Mesenchymal stem cell (in vitro differentiated cells and primary cell): ENCODE results near the gene LCE4A. TPM values are rescaled to one million over a fixed set of nuclear protein-coding genes. Genes with fewer than 3 reads are reported as not detected.
"Not testable (repeated sequence)": the region's sequence is repeated elsewhere in the genome, so short reads cannot be mapped to it uniquely, and the experiment has no call there.

Source experiments
- DNase-seq: peaks from one replicate; pipeline ENCODE4 v3.0.0-alpha.2; 2013
- H2AFZ ChIP-seq: one replicate; pipeline ENCODE4 v1.6.1; 2013; ENCODE audit warnings: low read depth, mild to moderate bottlenecking, control low read depth, inconsistent platforms, low read length, moderate library complexity
- H2AK5ac ChIP-seq: 2 replicates; pipeline ENCODE4 v1.6.1; 2013; ENCODE audit warnings: low read length, moderate library complexity, mild to moderate bottlenecking, inconsistent platforms; ENCODE audit not compliant: severe bottlenecking
- H2BK120ac ChIP-seq: one replicate; pipeline ENCODE4 v1.6.1; 2013; ENCODE audit warnings: low read depth, mild to moderate bottlenecking, inconsistent platforms, low read length, moderate library complexity
- H2BK12ac ChIP-seq, 2 experiments: one replicate each; pipeline ENCODE4 v1.6.1; 2013; ENCODE audit warnings: inconsistent platforms in 2 of 2, low read length in 2 of 2, mild to moderate bottlenecking in 2 of 2, moderate library complexity in 2 of 2, control low read depth in 1 of 2
- H2BK15ac ChIP-seq: one replicate; pipeline ENCODE4 v1.6.1; 2013; ENCODE audit warnings: mild to moderate bottlenecking, low read depth, inconsistent platforms; ENCODE audit not compliant: poor library complexity, severe bottlenecking
- H2BK5ac ChIP-seq: 2 replicates; pipeline ENCODE4 v1.6.1; 2013; ENCODE audit warnings: low read depth, mild to moderate bottlenecking, low read length, control low read depth, inconsistent platforms; ENCODE audit not compliant: poor library complexity, severe bottlenecking
- H3K14ac ChIP-seq, 2 experiments: one replicate each; pipeline ENCODE4 v1.6.1; 2013; ENCODE audit warnings: inconsistent platforms in 2 of 2, low read length in 2 of 2, control low read depth in 1 of 2, mild to moderate bottlenecking in 1 of 2, moderate library complexity in 1 of 2
- H3K18ac ChIP-seq, 2 experiments: one replicate each; pipeline ENCODE4 v1.6.1; 2013; ENCODE audit warnings: inconsistent platforms in 2 of 2, low read length in 2 of 2, control low read depth in 1 of 2, low read depth in 1 of 2, mild to moderate bottlenecking in 1 of 2
- H3K23ac ChIP-seq, 2 experiments: one replicate each; pipeline ENCODE4 v1.6.1; 2013; ENCODE audit warnings: inconsistent platforms in 2 of 2, low read length in 2 of 2, mild to moderate bottlenecking in 2 of 2, moderate library complexity in 2 of 2, control low read depth in 1 of 2
- H3K27ac ChIP-seq: 2 replicates; pipeline ENCODE4 v1.5.1; 2013; ENCODE audit warnings: mild to moderate bottlenecking, moderate library complexity, low read length, control low read depth, inconsistent platforms; ENCODE audit not compliant: poor library complexity, severe bottlenecking
- H3K27me3 ChIP-seq, 2 experiments: 2 replicates each; pipeline versions ENCODE4 v1.6.1 to v1.7.0; 2013; ENCODE audit warnings: low read length in 2 of 2, mild to moderate bottlenecking in 2 of 2, moderate library complexity in 2 of 2, control low read depth in 1 of 2, inconsistent platforms in 1 of 2; ENCODE audit not compliant: control insufficient read depth in 1 of 2, insufficient read depth in 1 of 2
- H3K36me3 ChIP-seq, 2 experiments: 2 replicates each; pipeline versions ENCODE4 v1.6.1 to v1.7.0; 2013; ENCODE audit warnings: low read length in 2 of 2, control low read depth in 1 of 2, inconsistent platforms in 1 of 2, low read depth in 1 of 2, mild to moderate bottlenecking in 1 of 2; ENCODE audit not compliant: insufficient read depth in 2 of 2, control insufficient read depth in 1 of 2
- H3K4ac ChIP-seq, 2 experiments: one replicate each; pipeline ENCODE4 v1.6.1; 2013; ENCODE audit warnings: inconsistent platforms in 2 of 2, low read length in 2 of 2, mild to moderate bottlenecking in 2 of 2, moderate library complexity in 2 of 2, control low read depth in 1 of 2, low read depth in 1 of 2
- H3K4me1 ChIP-seq: 2 replicates; pipeline ENCODE4 v1.6.1; 2013; ENCODE audit warnings: low read depth, low read length, control low read depth; ENCODE audit not compliant: control insufficient read depth, insufficient read depth
- H3K4me2 ChIP-seq: 2 replicates; pipeline ENCODE4 v1.6.1; 2013; ENCODE audit warnings: low read length, mild to moderate bottlenecking, inconsistent platforms; ENCODE audit not compliant: poor library complexity, severe bottlenecking
- H3K4me3 ChIP-seq, 2 experiments: 2 replicates each; pipeline versions ENCODE4 v1.5.1 to v1.7.0; 2013; ENCODE audit warnings: low read length in 2 of 2, mild to moderate bottlenecking in 2 of 2, control low read depth in 1 of 2, low read depth in 1 of 2; ENCODE audit not compliant: insufficient read depth in 1 of 2
- H3K79me1 ChIP-seq: replicated peaks from 2 replicates; pipeline ENCODE4 v1.6.1; 2013; ENCODE audit warnings: mild to moderate bottlenecking, control low read depth, low read length, inconsistent platforms; ENCODE audit not compliant: poor library complexity, severe bottlenecking
- H3K9ac ChIP-seq: 2 replicates; pipeline ENCODE4 v1.7.0; 2013; ENCODE audit warnings: mild to moderate bottlenecking, low read length, moderate library complexity
- H3K9me3 ChIP-seq: 2 replicates; pipeline ENCODE4 v1.7.0; 2013; ENCODE audit warnings: mild to moderate bottlenecking, low read length; ENCODE audit not compliant: control insufficient read depth
- H4K8ac ChIP-seq: one replicate; pipeline ENCODE4 v1.6.1; 2013; ENCODE audit warnings: inconsistent platforms, mild to moderate bottlenecking, low read length, moderate library complexity
- H4K91ac ChIP-seq: one replicate; pipeline ENCODE4 v1.6.1; 2013; ENCODE audit warnings: mild to moderate bottlenecking, low read length, inconsistent platforms
- WGBS: methylation state at CpG from one replicate; pipeline ENCODE4 v1.1.7; 2013; ENCODE audit warnings: mixed read lengths; 5-methylcytosine and 5-hydroxymethylcytosine counted together
- polyA plus RNA-seq, 2 experiments: library from polyadenylated mRNA; stranded (reverse); fragments of 200-250 nt; gene quantifications; one replicate each; pipeline ENCODE4 v1.2.3, GENCODE V29; 2013

Gene LCE4A, protein sequence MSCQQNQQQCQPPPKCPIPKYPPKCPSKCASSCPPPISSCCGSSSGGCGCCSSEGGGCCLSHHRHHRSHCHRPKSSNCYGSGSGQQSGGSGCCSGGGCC
- not detected for polyA plus RNA-seq (2013, experiment 1 of 2)
- polyA plus RNA-seq (2013, experiment 2 of 2), result not detected

DNA sequence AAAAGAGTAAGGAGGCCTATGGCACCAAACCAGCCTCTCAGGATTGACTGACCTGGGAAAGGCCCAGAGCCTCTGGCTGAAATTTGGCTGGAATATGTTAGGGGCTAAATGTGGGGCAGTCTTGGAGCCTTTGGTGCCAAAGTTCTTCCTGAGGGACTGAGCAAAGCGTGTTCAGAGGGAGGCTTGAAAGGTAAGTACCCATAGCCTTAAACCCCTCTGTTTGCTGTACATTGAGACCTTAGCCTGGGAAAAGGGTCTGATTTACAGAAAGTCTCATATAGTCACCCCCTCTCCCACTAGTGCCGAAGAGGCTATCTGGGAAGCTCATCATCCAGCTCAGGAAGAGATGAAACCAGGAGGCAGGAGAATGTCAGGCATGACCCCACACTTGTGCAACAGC, at the start of gene LCE4A:
Gene LCE4A (plus strand): TSS at position 301 of the 400 bp plus-strand sequence. CDS start 916 bp downstream, outside the sequence.
- Histone ChIP-seq H3K18ac (no peak within 1 kb of the TSS), H3K4ac (no peak within 1 kb of the TSS)

GRCh38 chr1:152658649-152659048, 49.3 kb upstream of the LCE4A start:
- H2BK5ac ChIP-seq, result no peak overlapping the region
- H3K9me3 ChIP-seq, result no peaks in the 10 kb centered on the region
- no peak overlapping the region for H4K8ac ChIP-seq
- no peak overlapping the region for H4K91ac ChIP-seq
- no peak overlapping the region for H3K9ac ChIP-seq
- no peaks in the 10 kb centered on the region for H3K79me1 ChIP-seq
- H3K4me1 ChIP-seq, result no peaks in the 10 kb centered on the region
- H2BK120ac ChIP-seq, result no peak overlapping the region
- H2AK5ac ChIP-seq, result no peak overlapping the region
- H2BK12ac ChIP-seq, result no peak overlapping the region
- H3K4ac ChIP-seq, result no peak overlapping the region
- no peak overlapping the region for H2AFZ ChIP-seq
- no peak for DNase-seq
- no peak overlapping the region for H3K18ac ChIP-seq
- H3K27ac ChIP-seq, result no peak overlapping the region
- H3K4me2 ChIP-seq, result no peak overlapping the region
- no peaks in the 10 kb centered on the region for H3K36me3 ChIP-seq
- no peak overlapping the region for H3K4me3 ChIP-seq
- 62% methylated on average over 2 of the region's 3 CpGs for WGBS
- H3K23ac ChIP-seq, result no peak overlapping the region
- no peaks in the 10 kb centered on the region for H3K27me3 ChIP-seq
- no peak overlapping the region for H3K14ac ChIP-seq
- no peak overlapping the region for H2BK15ac ChIP-seq

More for the DNA sequence above, at the start of gene LCE4A:
- no peaks in the 10 kb centered on the region for H3K36me3 ChIP-seq
- no peak within 1 kb of the TSS for H4K91ac ChIP-seq
- H3K79me1 ChIP-seq, result no peaks in the 10 kb centered on the region
- H3K9ac ChIP-seq, result no peak within 1 kb of the TSS
- peaks cover 7% of the 10 kb centered on the region for H3K9me3 ChIP-seq
- H2AK5ac ChIP-seq, result no peak within 1 kb of the TSS
- no peak within 1 kb of the TSS for H3K4me3 ChIP-seq
- H3K4me1 ChIP-seq, result no peaks in the 10 kb centered on the region
- no peak within 1 kb of the TSS for H3K27ac ChIP-seq
- WGBS, result 35% methylated on average over 2 of the region's 2 CpGs
- H3K14ac ChIP-seq, result no peak within 1 kb of the TSS
- no peak within 1 kb of the TSS for H2AFZ ChIP-seq
- no peak within 1 kb of the TSS for H2BK12ac ChIP-seq
- peak within 1 kb of the TSS in 1 of 2 experiments; percentile 77 for H3K23ac ChIP-seq
- H3K4me2 ChIP-seq, result no peak within 1 kb of the TSS
- H2BK15ac ChIP-seq, result no peak within 1 kb of the TSS
- no peaks in the 10 kb centered on the region for H3K27me3 ChIP-seq
- no peak for DNase-seq
- no peak within 1 kb of the TSS for H2BK120ac ChIP-seq
- H2BK5ac ChIP-seq, result no peak within 1 kb of the TSS
- no peak within 1 kb of the TSS for H4K8ac ChIP-seq

GRCh38 chr1:152663098-152663497, 44.9 kb upstream of the LCE4A start, which contains the start of gene LCE2D:
Gene LCE2D (plus strand): TSS chr1:152663380. CDS start chr1:152664106, 726 bp downstream.
- no peak within 1 kb of the TSS for H3K23ac ChIP-seq
- no peak within 1 kb of the TSS for H4K91ac ChIP-seq
- no peak within 1 kb of the TSS for H3K14ac ChIP-seq
- no peaks in the 10 kb centered on the region for H3K79me1 ChIP-seq
- H3K27ac ChIP-seq, result no peak within 1 kb of the TSS
- no peak within 1 kb of the TSS for H2BK5ac ChIP-seq
- H3K9ac ChIP-seq, result no peak within 1 kb of the TSS
- no peak within 1 kb of the TSS for H3K18ac ChIP-seq
- no peaks in the 10 kb centered on the region for H3K36me3 ChIP-seq
- H2AFZ ChIP-seq, result no peak within 1 kb of the TSS
- 32% methylated on average over 3 of the region's 3 CpGs for WGBS
- no peak within 1 kb of the TSS for H2AK5ac ChIP-seq
- no peak within 1 kb of the TSS for H3K4ac ChIP-seq
- no peaks in the 10 kb centered on the region for H3K9me3 ChIP-seq
- H2BK120ac ChIP-seq, result no peak within 1 kb of the TSS
- H2BK12ac ChIP-seq, result no peak within 1 kb of the TSS
- no peak within 1 kb of the TSS for H2BK15ac ChIP-seq
- no peak for DNase-seq
- H3K4me3 ChIP-seq, result no peak within 1 kb of the TSS
- no peaks in the 10 kb centered on the region for H3K4me1 ChIP-seq
- H3K27me3 ChIP-seq, result no peaks in the 10 kb centered on the region
- no peak within 1 kb of the TSS for H4K8ac ChIP-seq
- no peak within 1 kb of the TSS for H3K4me2 ChIP-seq

DNA sequence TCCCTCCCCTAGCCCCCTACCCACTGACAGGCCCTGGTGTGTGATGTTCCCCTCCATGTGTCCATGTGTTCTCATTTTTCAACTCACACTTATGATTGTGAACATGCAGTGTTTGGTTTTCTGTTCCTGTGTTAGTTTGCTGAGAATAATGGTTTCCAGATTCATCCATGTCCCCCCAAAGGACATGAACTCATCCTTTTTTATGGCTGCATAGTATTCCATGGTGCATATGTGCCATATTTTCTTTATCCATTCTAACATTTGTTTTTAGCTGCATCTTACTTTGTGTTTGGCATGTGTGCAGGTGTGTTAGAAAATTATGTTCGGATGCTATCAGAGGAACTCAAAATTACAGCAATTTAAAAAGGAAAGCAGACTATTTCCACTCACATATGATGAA, 41.8 kb upstream of the LCE4A start:
- not testable (repeated sequence) for DNase-seq

More for the DNA sequence above, 41.8 kb upstream of the LCE4A start:
- not testable (repeated sequence) for H3K14ac ChIP-seq, H3K4me3 ChIP-seq, H2BK15ac ChIP-seq, H3K9ac ChIP-seq, H3K4ac ChIP-seq, H2AFZ ChIP-seq, H3K36me3 ChIP-seq, H3K4me1 ChIP-seq, H3K9me3 ChIP-seq, H3K27ac ChIP-seq, H3K79me1 ChIP-seq, H2BK12ac ChIP-seq, H2BK120ac ChIP-seq, H2AK5ac ChIP-seq, H3K27me3 ChIP-seq, H2BK5ac ChIP-seq, H4K8ac ChIP-seq, H3K18ac ChIP-seq, H3K4me2 ChIP-seq, H4K91ac ChIP-seq, H3K23ac ChIP-seq
- no CpG with 5 or more reads among the region's 1 CpG for WGBS
